Heart left ventricle (tissue), 13 donors: ENCODE results near the gene SLC22A4.

ENCODE experiments used
- CTCF ChIP-seq, 12 donors: fragments of 200-600 bp; sonication (generic) in 4 of 12; IDR thresholded peaks; one replicate each; pipeline versions ENCODE4 v1.5.0 to v1.8.0; 2018 to 2022; ENCODE audit warnings: antibody characterized with exemption in 12 of 12, mild to moderate bottlenecking in 5 of 12
- POLR2A ChIP-seq, 2 donors: fragments of 450-650 bp; IDR thresholded peaks; one replicate each; pipeline ENCODE4 v1.6.1; 2017; ENCODE audit warnings: antibody characterized with exemption in 2 of 2, mild to moderate bottlenecking in 2 of 2, moderate library complexity in 2 of 2
- donor health status: ischemic (EF 13 %, LVEDD 7.1; RV severe dilation, severe dysfunction).
- donor health status: DM: no; HTN: yes; CAD: no.
- donor health status: DM: no; HTN: no; CAD: no.
- donor health status: ischemic (EF 25% LVEDD 6.9; RV normal size, moderate dysfunction).
- donor health status: ischemic (EF 25% LVEDD 5.7; RV mildly dilated, moderate dysfunction).
- donor health status: ischemic (EF 35%, LVEDD 5.7; RV mildly dilated, moderate dysfunction).
- donor health status: nonischemic (EF 11% LVEDD 7.7; RV severe dilation, severe dysfunction).
- donor health status: DM: yes; HTN: yes; CAD: no.
- donor health status: PGD.
- donor health status: ischemic (EF 29% LVEDD 5.4; RV normal size, mild dysfunction).
- donor health status: nonischemic (EF 23%, LVEDD 6.1; RV moderate dilation, normal function).

GRCh38 chr5:132266031-132266835 lies 28.0 kb upstream of the SLC22A4 start:
- TF ChIP-seq CTCF (IDR thresholded peaks at IDR 0.05) = no peak
- no peak for TF ChIP-seq POLR2A (IDR thresholded peaks at IDR 0.05)
